GM18907 (cell line): ENCODE data around the gene PNO1.
A peak's percentile ranks its signal among the peaks of the same experiment; 100 is the strongest.
"Not testable (repeated sequence)": the region's sequence is repeated elsewhere in the genome, so short reads cannot be mapped to it uniquely, and the experiment has no call there.

ENCODE experiments used
- ATAC-seq: cut with Tn5 transposase; IDR thresholded peaks from one replicate; pipeline ENCODE4 v1.9.1; 2021; ENCODE audit warnings: mild to moderate bottlenecking, moderate library complexity; ENCODE audit not compliant: unreplicated experiment

PNO1 gene

GRCh38 chr2:68157402-68158133 lies at the start of gene PNO1:
TSS of gene PNO1 (plus strand) at chr2:68157888. CDS start at chr2:68157935, 47 bp downstream.
- ATAC-seq, result peak; percentile 91

DNA sequence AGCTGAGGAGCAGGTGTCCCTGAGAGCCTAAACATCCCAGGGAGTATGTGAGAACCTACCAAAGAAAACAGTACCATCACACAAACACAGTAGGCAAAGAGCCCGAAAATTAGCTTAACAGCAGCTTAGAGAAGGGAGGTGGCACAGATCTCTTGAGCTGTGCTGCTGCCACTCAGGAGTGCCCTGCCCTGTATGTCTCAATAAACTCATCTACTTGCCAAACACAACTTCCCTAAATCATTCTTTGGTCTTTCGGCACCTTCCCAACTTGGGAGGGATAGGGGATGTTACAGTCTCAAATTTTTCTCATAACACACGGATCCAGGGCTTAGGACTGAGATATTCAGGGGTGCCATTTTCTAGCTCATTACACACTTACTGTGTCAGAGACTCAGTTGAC lies 49.6 kb upstream of the PNO1 start:
- no peak for ATAC-seq

DNA sequence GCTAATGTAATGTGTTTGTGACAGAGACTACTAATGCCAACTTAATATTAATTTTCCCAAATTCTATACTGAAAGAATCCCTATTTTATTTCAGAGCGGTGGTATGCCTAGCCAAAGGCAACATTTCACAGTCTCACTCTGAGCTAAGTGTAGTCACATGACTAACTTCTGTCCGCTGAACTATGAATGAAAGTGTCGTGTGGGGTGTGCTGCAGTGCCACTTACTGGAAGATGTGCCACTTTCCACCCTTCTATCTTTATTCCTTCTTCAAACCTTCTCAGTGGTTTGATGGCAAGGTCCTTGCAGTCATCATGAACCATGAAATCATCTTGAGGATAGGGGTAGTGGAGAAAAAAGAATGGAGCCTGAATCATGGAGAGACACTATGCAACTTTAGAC lies 47.6 kb upstream of the PNO1 start:
- peak; percentile 94 for ATAC-seq

DNA sequence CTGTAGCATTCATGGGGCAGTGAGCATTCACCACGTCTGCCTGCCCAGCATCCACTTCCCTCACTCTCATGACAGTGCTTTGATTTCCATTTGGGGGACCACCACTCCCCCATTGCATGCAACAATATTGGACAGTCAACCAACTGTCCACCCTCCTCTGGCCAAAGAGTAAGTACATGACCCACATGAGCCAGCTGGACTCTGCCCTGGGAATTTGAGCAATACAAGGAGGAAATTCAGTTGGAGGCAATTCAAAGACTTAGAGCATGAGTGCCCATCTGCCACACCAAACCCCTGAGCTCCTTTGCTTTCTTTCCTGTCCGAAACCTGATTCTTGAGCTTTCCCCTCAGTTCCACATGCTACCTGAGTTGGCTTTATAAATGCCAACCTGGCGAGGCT lies 41.7 kb upstream of the PNO1 start:
- no peak for ATAC-seq

DNA sequence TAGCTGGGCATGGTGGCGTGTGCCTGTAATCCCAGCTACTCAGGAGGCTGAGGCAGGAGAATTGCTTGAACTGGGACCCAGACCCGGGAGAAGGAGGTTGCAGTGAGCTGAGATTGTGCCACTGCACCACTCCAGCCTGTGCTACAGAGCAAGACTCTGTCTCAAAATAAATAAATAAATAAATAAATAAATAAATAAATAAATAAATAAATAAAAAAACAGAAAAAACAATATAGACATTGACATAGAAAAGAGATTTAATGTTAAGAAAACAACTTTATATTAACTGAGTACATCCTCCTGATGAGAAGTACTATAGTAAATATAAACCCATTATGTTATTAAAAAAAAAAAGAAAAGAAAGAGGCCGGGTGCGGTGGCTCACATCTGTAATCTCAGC lies 39.8 kb upstream of the PNO1 start:
- not testable (repeated sequence) for ATAC-seq

GRCh38 chr2:68118816-68119215 lies 38.9 kb upstream of the PNO1 start:
- no peak for ATAC-seq

GRCh38 chr2:68119504-68119903 lies 38.2 kb upstream of the PNO1 start:
- ATAC-seq, result no peak

- no peak for ATAC-seq
Measured at GRCh38 chr2:68121873-68122679, 35.6 kb upstream of the PNO1 start.

DNA sequence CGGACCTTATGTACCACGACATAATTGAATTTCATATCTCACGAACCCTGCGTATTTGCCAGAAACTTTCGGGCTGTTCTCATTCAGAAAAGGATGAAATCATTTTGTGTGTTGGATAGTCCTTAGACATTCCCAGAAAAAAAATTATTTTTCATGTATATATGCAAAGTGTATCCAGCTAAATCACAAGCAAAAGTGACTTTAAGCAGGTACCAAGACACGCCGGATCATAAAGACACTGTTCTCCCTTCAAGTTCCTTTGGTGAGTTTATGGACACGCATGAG lies 35.1 kb upstream of the PNO1 start:
- ATAC-seq, result no peak

DNA sequence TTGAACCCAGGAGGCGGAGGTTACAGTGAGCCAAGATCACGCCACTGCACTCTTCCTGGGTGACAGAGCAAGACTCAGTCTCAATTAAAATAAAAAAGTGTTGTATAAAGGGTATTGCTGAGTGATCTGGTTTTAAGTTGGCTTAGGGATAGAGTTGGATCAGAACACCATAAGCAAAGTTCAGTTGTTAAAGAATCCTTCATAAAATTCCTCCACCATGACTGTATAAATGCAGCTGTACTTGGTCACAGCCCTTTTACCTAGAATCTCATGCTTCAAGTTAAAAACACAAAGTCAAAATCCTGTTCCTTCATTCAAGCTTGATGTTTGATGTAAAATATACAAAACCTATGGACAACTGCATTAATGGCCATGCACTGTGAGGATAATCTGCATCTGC lies 33.4 kb upstream of the PNO1 start:
- ATAC-seq, result no peak

- no peak for ATAC-seq
Measured at GRCh38 chr2:68125821-68126220, 31.9 kb upstream of the PNO1 start.

DNA sequence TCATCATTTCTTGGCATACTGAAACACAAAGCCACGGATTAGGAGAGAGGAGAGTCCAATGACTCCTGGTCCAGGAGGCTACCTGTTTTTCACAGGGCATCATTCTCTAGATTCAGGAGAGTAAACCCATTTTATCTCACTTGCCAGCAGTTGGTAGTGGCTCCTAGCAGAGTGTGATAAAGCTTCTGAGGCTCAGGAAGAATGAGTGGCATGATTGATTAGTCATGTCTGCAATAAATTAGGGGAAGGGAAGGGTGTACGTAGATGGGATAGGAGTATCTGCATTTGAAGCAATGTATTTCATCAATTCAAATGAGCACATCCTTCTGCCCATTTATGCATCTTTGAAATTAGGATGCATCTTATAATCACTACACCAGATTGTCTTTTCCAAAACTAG lies 31.1 kb upstream of the PNO1 start:
- no peak for ATAC-seq

- ATAC-seq, result peak; percentile 84
Measured at GRCh38 chr2:68127358-68128242, 30.1 kb upstream of the PNO1 start.

- ATAC-seq, result no peak
Measured at GRCh38 chr2:68134120-68134519, 23.6 kb upstream of the PNO1 start.

- no peak for ATAC-seq
Measured at GRCh38 chr2:68134554-68134953, 23.1 kb upstream of the PNO1 start.

DNA sequence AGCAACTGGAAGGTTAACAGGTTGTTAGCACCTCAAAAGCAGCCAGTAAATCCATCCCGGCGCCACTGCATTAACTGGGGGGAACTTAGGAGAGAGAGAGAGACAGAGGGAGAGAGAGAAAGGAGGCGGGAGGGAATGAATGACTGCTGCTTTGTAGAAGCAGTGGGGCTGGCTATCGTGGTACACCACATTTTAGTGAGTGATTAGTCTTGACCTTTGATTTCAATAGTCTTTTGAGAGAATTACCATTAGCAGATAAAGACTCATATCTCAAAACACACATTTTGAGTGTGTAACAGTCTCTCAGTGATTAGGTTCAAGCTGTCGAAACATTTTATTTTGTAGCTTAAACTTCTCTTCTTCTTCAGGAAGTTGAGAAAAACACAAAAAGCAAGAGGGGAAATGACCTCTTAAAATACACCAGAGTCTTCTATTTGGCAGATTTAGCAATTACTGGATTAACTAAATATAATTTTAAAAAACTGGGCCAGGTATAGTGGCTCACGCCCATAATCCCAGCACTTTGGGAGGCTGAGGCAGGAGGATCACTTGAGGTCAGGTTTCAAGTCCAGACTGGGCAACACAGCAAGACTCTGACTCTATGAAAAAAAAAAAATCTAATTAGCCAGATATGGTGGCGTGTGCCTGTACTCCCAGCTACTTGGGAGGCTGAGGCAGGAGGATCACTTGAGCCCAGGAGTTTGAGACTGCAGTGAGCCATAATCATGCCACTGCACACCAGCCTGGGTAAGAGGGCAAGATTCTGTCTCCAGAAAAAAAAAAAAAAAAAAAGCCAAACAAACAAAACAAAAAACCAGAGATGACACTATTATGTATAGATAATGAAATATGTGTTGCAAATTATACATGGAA lies 22.0 kb upstream of the PNO1 start:
- no peak for ATAC-seq

DNA sequence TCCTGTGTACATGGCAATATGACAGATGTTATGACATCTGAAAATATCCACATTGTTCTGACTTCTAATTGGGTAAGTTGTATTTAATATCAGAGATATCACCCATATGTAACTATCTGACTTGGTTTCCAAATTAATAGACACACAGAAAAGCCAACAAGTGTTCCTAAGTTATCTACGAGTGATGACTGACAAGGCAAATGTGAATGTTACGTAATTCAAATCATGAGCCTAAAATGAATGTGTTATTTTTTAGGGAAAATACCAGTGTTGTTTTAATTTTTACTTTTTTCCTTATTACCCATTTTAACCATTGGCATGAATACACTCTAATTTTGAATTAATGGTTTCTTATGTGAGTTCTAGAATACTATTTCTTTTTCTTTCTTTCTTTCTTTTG lies 15.8 kb upstream of the PNO1 start:
- no peak for ATAC-seq

GRCh38 chr2:68151037-68151436 lies 6.7 kb upstream of the PNO1 start:
- no peak for ATAC-seq

- no peak for ATAC-seq
Measured at GRCh38 chr2:68152681-68153347, 4.9 kb upstream of the PNO1 start.

- no peak for ATAC-seq
Measured at GRCh38 chr2:68155618-68156017, 2.1 kb upstream of the PNO1 start.
